Mucosa of descending colon (tissue), 3 donors: ENCODE measurements around the gene LAPTM5. TPM values are rescaled to one million over a fixed set of nuclear protein-coding genes. Genes with fewer than 3 reads are reported as not detected.

Experiments used
- ATAC-seq: fragments of 200-7000 bp; cut with Tn5 transposase; one replicate; pipeline ENCODE4 v1.9.1; 2020; ENCODE audit warnings: mild to moderate bottlenecking, moderate library complexity
- DNase-seq, 3 donors: peaks; one replicate each; pipeline ENCODE4 v3.0.0-alpha.2; 2020
- H3K36me3 ChIP-seq: fragments of 200-600 bp; one replicate; pipeline ENCODE4 v1.8.0; 2021; ENCODE audit warnings: low read depth, mild to moderate bottlenecking
- H3K4me1 ChIP-seq: fragments of 200-600 bp; one replicate; pipeline ENCODE4 v1.8.0; 2021; ENCODE audit warnings: low read depth, mild to moderate bottlenecking
- H3K4me3 ChIP-seq: fragments of 200-600 bp; one replicate; pipeline ENCODE4 v1.8.0; 2021; ENCODE audit warnings: mild to moderate bottlenecking
- H3K9me3 ChIP-seq: fragments of 200-600 bp; one replicate; pipeline ENCODE4 v1.8.0; 2021; ENCODE audit warnings: mild to moderate bottlenecking
- intact Hi-C, 2 donors: fragments of 100-400 bp; cut with DNase I in 1 of 2; cut with micrococcal nuclease in 1 of 2; formaldehyde crosslinking; loops; one replicate each; pipeline versions ENCODE4 v1.11.0 to v1.11.1; 2022; cut with DNase I, micrococcal nuclease
- total RNA-seq, 3 donors: library from RNA; stranded (reverse); fragmentation: NEBNext Ultra II Directional in 2 of 3; extraction: Animal tissue kit (Norgen Biotek cat#: 25700) in 2 of 3; gene quantifications; one replicate each; pipeline versions ENCODE4 v1.2.1 to v1.2.4, GENCODE V29; 2021 to 2023
- TF ChIP-seq, protein P1 (sequence below): fragments of 200-600 bp; IDR thresholded peaks from one replicate; pipeline ENCODE4 v1.8.0; 2022; ENCODE audit warnings: antibody characterized with exemption, mild to moderate bottlenecking
- donor health status: DM: no; HTN: no; CAD: no; lungs with moderate emphysema.
- donor health status: DM: no; HTN: no; CAD: no.
- donor health status: DM: no; HTN: yes; CAD: no.

Gene LAPTM5
- total RNA-seq, 3 donors from 2014 or later = 24.1 to 71.1 (median 48.1) TPM

DNA sequence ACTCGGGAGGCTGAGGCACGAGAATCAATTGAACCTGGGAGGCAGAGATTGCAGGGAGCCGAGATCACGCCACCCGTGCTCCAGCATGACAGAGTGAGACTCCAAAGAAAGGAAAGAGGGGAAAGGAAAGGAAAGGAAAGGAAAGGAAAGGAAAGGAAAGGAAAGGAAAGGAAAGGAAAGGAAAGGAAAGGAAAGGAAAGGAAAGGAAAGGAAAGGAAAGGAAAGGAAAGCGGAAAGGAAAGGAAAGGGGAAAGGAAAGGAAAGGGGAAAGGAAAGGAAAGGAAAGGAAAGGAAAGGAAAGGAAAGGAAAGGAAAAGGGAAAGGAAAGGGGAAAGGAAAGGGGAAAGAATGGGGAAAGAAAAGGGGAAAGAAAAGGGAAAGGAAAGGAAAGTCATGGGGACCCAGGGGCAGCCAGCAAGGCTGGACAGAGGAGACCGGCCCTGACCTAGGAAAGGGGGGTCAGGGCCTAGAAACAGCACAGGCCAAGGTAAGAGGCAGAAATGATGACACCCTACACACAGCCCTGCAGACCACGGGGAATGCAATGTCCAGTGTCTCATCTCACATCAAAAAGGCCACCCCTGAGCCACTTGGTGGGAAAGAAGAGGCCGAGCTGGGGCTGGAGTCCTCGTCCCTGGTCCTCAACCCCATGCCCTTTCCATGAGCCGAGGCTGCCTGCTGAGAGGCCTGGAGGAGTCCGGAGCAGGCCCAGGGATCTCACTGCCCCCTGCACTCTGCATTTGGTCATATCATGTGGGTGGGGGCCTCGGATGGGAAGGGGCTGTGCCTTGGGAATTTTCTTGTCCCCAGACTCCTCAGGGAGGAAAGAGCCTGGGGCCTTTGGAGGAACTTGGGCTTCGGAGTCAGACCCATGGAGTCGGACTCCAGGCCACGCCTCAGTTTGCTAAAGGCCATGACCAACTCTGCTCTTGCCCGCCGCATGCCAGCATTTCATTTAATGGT lies 18.8 kb upstream of the LAPTM5 start:
- H3K36me3 ChIP-seq = no peaks in the 10 kb centered on the region
- TF ChIP-seq, protein P1, sequence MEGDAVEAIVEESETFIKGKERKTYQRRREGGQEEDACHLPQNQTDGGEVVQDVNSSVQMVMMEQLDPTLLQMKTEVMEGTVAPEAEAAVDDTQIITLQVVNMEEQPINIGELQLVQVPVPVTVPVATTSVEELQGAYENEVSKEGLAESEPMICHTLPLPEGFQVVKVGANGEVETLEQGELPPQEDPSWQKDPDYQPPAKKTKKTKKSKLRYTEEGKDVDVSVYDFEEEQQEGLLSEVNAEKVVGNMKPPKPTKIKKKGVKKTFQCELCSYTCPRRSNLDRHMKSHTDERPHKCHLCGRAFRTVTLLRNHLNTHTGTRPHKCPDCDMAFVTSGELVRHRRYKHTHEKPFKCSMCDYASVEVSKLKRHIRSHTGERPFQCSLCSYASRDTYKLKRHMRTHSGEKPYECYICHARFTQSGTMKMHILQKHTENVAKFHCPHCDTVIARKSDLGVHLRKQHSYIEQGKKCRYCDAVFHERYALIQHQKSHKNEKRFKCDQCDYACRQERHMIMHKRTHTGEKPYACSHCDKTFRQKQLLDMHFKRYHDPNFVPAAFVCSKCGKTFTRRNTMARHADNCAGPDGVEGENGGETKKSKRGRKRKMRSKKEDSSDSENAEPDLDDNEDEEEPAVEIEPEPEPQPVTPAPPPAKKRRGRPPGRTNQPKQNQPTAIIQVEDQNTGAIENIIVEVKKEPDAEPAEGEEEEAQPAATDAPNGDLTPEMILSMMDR = no peak
- ATAC-seq = no peak
- H3K9me3 ChIP-seq = no peaks in the 10 kb centered on the region
- intact Hi-C loops = loop anchor here in 1 of 2 donors (5.0 kb wide), 1 partner anchor 54 kb away; the partner anchor contains the start of gene MATN1
- H3K4me1 ChIP-seq = peaks cover 3% of the 10 kb centered on the region
- H3K4me3 ChIP-seq = no peak overlapping the region
- no peak for DNase-seq

DNA sequence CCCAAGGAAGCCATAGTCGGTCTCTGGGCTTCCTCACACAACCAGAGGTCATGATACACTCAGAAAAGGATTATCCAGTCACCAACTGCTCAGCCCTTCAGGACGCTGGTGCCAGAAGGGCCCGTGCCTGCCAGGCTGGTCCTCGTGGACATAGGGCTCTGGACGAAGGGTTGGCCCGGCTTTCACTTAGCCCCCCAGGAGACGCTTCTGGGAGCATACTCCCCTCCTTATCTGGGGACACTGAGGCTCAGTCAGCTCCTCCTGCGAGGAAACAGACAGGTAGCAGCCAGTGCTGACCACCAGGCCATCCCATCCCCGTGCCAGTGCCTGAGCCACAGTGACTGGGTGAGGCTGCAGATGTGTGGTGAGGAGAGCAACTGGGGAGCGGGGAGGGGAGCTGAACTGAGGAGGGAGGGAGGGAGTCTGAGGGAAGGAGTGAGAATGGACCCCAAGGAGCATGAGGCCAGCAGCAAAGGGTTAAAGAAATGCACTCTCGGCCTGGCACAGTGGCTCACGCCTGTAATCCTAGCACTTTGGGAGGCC lies 17.9 kb upstream of the LAPTM5 start:
- TF ChIP-seq, protein P1 = no peak
- no peak for ATAC-seq
- intact Hi-C loops = loop anchor here in 1 of 2 donors (5.0 kb wide), 1 partner anchor 53 kb away; the partner anchor contains the start of gene MATN1

DNA sequence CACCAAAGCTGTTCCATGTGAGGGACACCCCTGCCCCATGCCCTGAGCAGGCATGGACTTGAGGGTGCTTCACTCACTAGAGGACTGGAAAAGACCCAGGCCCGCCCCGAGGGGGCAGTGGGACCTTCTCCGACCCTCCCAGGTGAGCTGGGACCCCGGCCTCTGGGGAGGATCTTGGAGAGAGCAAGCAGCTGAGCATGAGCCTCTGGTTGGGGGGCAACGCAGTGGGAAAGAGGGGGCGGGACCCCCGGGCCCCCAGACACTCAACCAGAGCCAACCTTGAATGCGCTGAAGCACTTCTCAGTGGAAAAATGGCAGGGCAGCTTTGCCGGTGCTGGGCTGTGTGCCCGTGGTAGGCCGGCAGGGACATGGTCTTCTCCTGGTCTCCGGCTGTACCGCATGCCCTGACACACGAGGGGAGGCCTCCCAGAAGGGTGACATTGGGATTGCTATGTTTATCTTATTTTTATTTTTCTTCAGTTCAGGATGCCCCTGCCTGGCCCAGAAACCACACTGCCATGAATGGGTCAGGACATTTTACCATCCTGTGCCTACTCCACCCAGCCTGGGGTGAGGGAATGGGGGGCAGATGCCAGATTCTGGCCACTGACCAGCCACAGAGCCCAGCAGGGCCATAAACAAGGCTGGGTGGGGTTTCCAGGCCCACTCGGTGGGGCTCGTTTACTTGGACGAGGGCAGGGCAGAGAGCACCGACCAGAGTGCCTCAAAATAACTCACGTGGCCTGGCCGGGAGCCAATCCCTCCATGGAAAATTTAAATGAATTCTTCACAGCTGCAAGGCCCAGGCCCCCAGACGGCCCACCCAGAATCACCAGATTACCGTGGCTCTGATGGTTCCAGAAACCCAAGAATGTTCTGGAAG lies 17.2 kb upstream of the LAPTM5 start:
- DNase-seq (no peak), ATAC-seq (no peak)
- H3K9me3 ChIP-seq = no peaks in the 10 kb centered on the region
- H3K36me3 ChIP-seq = no peaks in the 10 kb centered on the region
- H3K4me1 ChIP-seq = peaks cover 3% of the 10 kb centered on the region
- intact Hi-C loops = loop anchor here in 1 of 2 donors (5.0 kb wide), 1 partner anchor 52 kb away; the partner anchor contains the start of gene MATN1
- H3K4me3 ChIP-seq = no peak overlapping the region
- TF ChIP-seq, protein P1 = no peak

More for the DNA sequence above, 17.9 kb upstream of the LAPTM5 start:
- H3K4me3 ChIP-seq = no peak overlapping the region
- H3K9me3 ChIP-seq = no peaks in the 10 kb centered on the region
- H3K4me1 ChIP-seq = peaks cover 3% of the 10 kb centered on the region
- no peak for DNase-seq
- H3K36me3 ChIP-seq = no peaks in the 10 kb centered on the region

DNA sequence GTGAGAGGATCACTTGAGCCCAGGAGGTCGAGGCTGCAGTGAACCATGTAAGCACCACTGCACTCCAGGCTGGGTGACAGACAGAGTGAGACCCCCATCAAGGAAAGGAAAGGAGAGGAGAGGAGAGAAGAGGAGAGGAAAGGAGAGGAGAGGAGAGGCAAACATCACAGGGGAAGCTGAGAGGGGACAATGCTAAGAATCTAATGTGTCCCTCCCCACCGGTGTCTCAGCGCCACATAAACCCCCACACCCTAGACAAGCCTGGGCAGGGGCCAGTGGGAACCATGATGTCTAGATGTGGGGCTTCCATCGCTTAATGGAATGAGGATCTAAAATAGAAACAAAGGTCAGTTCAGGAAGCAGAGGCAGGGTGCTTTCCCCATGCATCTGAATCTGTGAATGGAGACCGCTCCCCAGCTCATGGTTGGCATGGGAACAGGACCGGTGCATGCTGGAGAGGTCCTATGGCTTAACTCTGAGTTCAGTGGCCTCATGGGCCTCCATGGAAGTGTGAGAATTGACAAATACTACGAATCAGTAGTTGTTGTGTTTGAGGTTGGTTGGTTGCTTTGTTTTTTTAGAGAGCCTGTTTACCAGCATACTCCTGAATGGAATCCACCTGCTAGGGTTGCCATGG lies 16.3 kb upstream of the LAPTM5 start:
- Histone ChIP-seq H3K36me3 (no peaks in the 10 kb centered on the region), H3K4me3 (no peak overlapping the region), H3K4me1 (no peaks in the 10 kb centered on the region), H3K9me3 (no peaks in the 10 kb centered on the region)
- ATAC-seq (no peak), DNase-seq (no peak)
- intact Hi-C loops = no loop called here
- TF ChIP-seq, protein P1 = no peak

DNA sequence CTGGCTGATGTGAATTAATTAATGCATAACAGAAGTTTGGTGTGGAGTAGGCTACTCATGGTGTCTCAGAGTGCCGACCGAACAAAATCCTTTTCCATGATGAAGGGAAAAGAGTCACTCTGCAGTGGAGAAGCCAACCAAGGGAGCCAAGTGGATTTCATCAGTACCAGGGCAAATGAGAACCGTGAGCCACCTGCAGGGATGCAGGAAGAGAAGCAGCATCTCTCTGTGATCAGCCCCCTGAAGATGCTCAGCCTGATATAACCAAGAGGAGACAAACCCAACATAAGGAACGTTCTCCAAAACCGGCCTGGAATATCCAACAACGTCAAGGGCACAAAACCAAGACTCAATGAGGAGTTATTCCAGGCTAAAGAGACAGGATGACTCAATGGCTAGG lies 13.4 kb upstream of the LAPTM5 start:
- DNase-seq (no peak), ATAC-seq (no peak)
- H3K4me1 ChIP-seq = no peaks in the 10 kb centered on the region
- H3K9me3 ChIP-seq = no peaks in the 10 kb centered on the region
- intact Hi-C loops = no loop called here
- TF ChIP-seq, protein P1 = no peak
- H3K4me3 ChIP-seq = no peak overlapping the region
- H3K36me3 ChIP-seq = no peaks in the 10 kb centered on the region
